Liver (tissue), 9 donors: Measurements from ENCODE around the gene VAC14. TPM values are rescaled to one million over a fixed set of nuclear protein-coding genes. Genes with fewer than 3 reads are reported as not detected.
A peak's percentile ranks its signal among the peaks of the same experiment; 100 is the strongest.

Source experiments
- DNase-seq: peaks from one replicate; pipeline ENCODE4 v3.0.0-alpha.2; 2017; ENCODE audit warnings: low spot score
- H3K27ac ChIP-seq, 2 donors: one replicate each; pipeline ENCODE4 v1.7.0; 2013; ENCODE audit warnings: inconsistent platforms in 2 of 2, low read length in 2 of 2, control low read depth in 1 of 2, low read depth in 1 of 2, mild to moderate bottlenecking in 1 of 2
- H3K27me3 ChIP-seq, 4 donors: one replicate each; pipeline versions ENCODE4 v1.6.1 to v1.7.0; 2013; ENCODE audit warnings: low read length in 3 of 4, inconsistent platforms in 1 of 4, mild to moderate bottlenecking in 1 of 4, moderate library complexity in 1 of 4; ENCODE audit not compliant: control insufficient read depth in 4 of 4, insufficient read depth in 4 of 4
- H3K36me3 ChIP-seq, 4 donors: one replicate each; pipeline versions ENCODE4 v1.6.1 to v1.7.0; 2013; ENCODE audit warnings: low read length in 3 of 4, mild to moderate bottlenecking in 3 of 4, low read depth in 1 of 4, moderate library complexity in 1 of 4; ENCODE audit not compliant: control insufficient read depth in 4 of 4, insufficient read depth in 3 of 4
- H3K4me1 ChIP-seq, 4 donors: one replicate each; pipeline versions ENCODE4 v1.6.1 to v1.7.0; 2013; ENCODE audit warnings: low read length in 3 of 4, mild to moderate bottlenecking in 3 of 4, moderate library complexity in 1 of 4; ENCODE audit not compliant: control insufficient read depth in 4 of 4, insufficient read depth in 4 of 4
- H3K4me3 ChIP-seq, 3 donors: one replicate each; pipeline versions ENCODE4 v1.6.1 to v1.7.0; 2013; ENCODE audit warnings: low read length in 3 of 3, control low read depth in 1 of 3, low read depth in 1 of 3, mild to moderate bottlenecking in 1 of 3
- H3K9ac ChIP-seq, 2 donors: one replicate each; pipeline ENCODE4 v1.7.0; 2013; ENCODE audit warnings: low read length in 2 of 2, mild to moderate bottlenecking in 2 of 2, moderate library complexity in 2 of 2, control low read depth in 1 of 2, low read depth in 1 of 2
- H3K9me3 ChIP-seq, 4 donors: one replicate each; pipeline versions ENCODE4 v1.6.1 to v1.7.0; 2013; ENCODE audit warnings: low read length in 3 of 4; ENCODE audit not compliant: control insufficient read depth in 4 of 4
- FOXA1 ChIP-seq: IDR thresholded peaks from 2 replicates; pipeline ENCODE4 v1.6.1; 2016; ENCODE audit warnings: antibody characterized with exemption
- FOXA2 ChIP-seq: IDR thresholded peaks from 2 replicates; pipeline ENCODE4 v1.6.1; 2016; ENCODE audit warnings: antibody characterized with exemption
- GABPA ChIP-seq, 2 donors: IDR thresholded peaks in 1 of 2; conservative IDR thresholded peaks in 1 of 2; 2 replicates each; pipeline ENCODE4 v1.6.1; 2016; ENCODE audit warnings: antibody characterized with exemption in 2 of 2, mild to moderate bottlenecking in 1 of 2, moderate library complexity in 1 of 2
- HNF4A ChIP-seq, 2 donors: conservative IDR thresholded peaks; 2 replicates each; pipeline ENCODE4 v1.6.1; 2016; ENCODE audit warnings: antibody characterized with exemption in 2 of 2, mild to moderate bottlenecking in 2 of 2
- HNF4G ChIP-seq: IDR thresholded peaks from 2 replicates; pipeline ENCODE4 v1.6.1; 2016; ENCODE audit warnings: antibody characterized with exemption
- JUND ChIP-seq, 2 donors: IDR thresholded peaks; 2 replicates each; pipeline ENCODE4 v1.6.1; 2016; ENCODE audit warnings: antibody characterized with exemption in 2 of 2
- NR2F2 ChIP-seq: IDR thresholded peaks from 2 replicates; pipeline ENCODE4 v1.6.1; 2016; ENCODE audit warnings: antibody characterized with exemption
- RAD21 ChIP-seq, 2 donors: IDR thresholded peaks; 2 replicates each; pipeline ENCODE4 v1.6.1; 2016; ENCODE audit warnings: antibody characterized with exemption in 2 of 2, mild to moderate bottlenecking in 2 of 2
- RXRA ChIP-seq, 2 donors: IDR thresholded peaks; 2 replicates each; pipeline ENCODE4 v1.6.1; 2017 to 2018; ENCODE audit warnings: antibody characterized with exemption in 2 of 2, mild to moderate bottlenecking in 1 of 2
- SP1 ChIP-seq: IDR thresholded peaks from 2 replicates; pipeline ENCODE4 v1.6.1; 2018; ENCODE audit warnings: antibody characterized with exemption, mild to moderate bottlenecking
- TAF1 ChIP-seq: conservative IDR thresholded peaks from 2 replicates; pipeline ENCODE4 v1.6.1; 2016; ENCODE audit warnings: antibody characterized with exemption, mild to moderate bottlenecking
- YY1 ChIP-seq: IDR thresholded peaks from 2 replicates; pipeline ENCODE4 v1.6.1; 2016; ENCODE audit warnings: antibody characterized with exemption, mild to moderate bottlenecking
- ZBTB33 ChIP-seq: IDR thresholded peaks from 2 replicates; pipeline ENCODE4 v1.6.1; 2016; ENCODE audit warnings: antibody characterized with exemption
- WGBS: extraction: QIAGEN DNeasy Blood & Tissue Kit; methylation state at CpG from one replicate; pipeline ENCODE4 v1.1.7; 2013; 5-methylcytosine and 5-hydroxymethylcytosine counted together
- polyA plus RNA-seq, 2 donors: library from polyadenylated mRNA; stranded (reverse) in 1 of 2; unstranded in 1 of 2; fragments of 200-250 nt in 1 of 2; fragments of >200 nt in 1 of 2; fragmentation: Nextera tagmentation in 1 of 2; extraction: Ambion mirVana in 1 of 2; gene quantifications; one replicate each; pipeline versions ENCODE4 v1.2.1 to v1.2.3, GENCODE V29; 2013 to 2015
- total RNA-seq, 2 donors: library from RNA; depleted of rRNA; stranded (reverse); fragments of >200 nt; gene quantifications; one replicate each; pipeline ENCODE4 v1.2.3, GENCODE V29; 2014
- TF ChIP-seq, protein P1 (sequence below): fragments of 150-350 bp; IDR thresholded peaks from 2 replicates; pipeline ENCODE4 v1.5.1; 2017; ENCODE audit warnings: improper control_type of control experiment, low read depth, low read length; ENCODE audit not compliant: missing input control
- TF ChIP-seq, protein P2 (sequence below): IDR thresholded peaks from 2 replicates; pipeline ENCODE4 v1.6.1; 2016; ENCODE audit warnings: antibody characterized with exemption
- TF ChIP-seq, protein P3 (sequence below): IDR thresholded peaks from 2 replicates; pipeline ENCODE4 v1.6.1; 2016; ENCODE audit warnings: antibody characterized with exemption, mild to moderate bottlenecking
- donor health status: healthy.
- donor health status: healthy.
- donor health status: healthy.
- donor health status: healthy.
- donor health status: healthy.

The VAC14 gene
- total and polyA plus RNA-seq, 4 donors = 16.7 to 29.8 (median 20.5) TPM

GRCh38 chr16:70725912-70726828 is 74.8 kb downstream of the VAC14 start:
- H3K27ac ChIP-seq = peak overlapping the region; percentile 90 to 97
- DNase-seq = no peak
- TF ChIP-seq, protein P1, sequence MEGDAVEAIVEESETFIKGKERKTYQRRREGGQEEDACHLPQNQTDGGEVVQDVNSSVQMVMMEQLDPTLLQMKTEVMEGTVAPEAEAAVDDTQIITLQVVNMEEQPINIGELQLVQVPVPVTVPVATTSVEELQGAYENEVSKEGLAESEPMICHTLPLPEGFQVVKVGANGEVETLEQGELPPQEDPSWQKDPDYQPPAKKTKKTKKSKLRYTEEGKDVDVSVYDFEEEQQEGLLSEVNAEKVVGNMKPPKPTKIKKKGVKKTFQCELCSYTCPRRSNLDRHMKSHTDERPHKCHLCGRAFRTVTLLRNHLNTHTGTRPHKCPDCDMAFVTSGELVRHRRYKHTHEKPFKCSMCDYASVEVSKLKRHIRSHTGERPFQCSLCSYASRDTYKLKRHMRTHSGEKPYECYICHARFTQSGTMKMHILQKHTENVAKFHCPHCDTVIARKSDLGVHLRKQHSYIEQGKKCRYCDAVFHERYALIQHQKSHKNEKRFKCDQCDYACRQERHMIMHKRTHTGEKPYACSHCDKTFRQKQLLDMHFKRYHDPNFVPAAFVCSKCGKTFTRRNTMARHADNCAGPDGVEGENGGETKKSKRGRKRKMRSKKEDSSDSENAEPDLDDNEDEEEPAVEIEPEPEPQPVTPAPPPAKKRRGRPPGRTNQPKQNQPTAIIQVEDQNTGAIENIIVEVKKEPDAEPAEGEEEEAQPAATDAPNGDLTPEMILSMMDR = no peak
- TF ChIP-seq HNF4G (no peak), RXRA (IDR thresholded peaks at IDR 0.05) (no peak), FOXA2 (no peak), NR2F2 (peak; percentile 81), ZBTB33 (no peak)
- TF ChIP-seq, protein P2, sequence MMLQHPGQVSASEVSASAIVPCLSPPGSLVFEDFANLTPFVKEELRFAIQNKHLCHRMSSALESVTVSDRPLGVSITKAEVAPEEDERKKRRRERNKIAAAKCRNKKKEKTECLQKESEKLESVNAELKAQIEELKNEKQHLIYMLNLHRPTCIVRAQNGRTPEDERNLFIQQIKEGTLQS = no peak
- H3K9me3 ChIP-seq = no peaks in the 10 kb centered on the region
- peaks cover 0 to 4% (median 2%) of the 10 kb centered on the region in 4 donors for H3K36me3 ChIP-seq
- H3K4me1 ChIP-seq = peaks cover 19 to 38% (median 28%) of the 10 kb centered on the region in 4 donors
- no peaks in the 10 kb centered on the region for H3K27me3 ChIP-seq
- H3K4me3 ChIP-seq = peak overlapping the region in 1 of 3 donors; percentile 1
- 59% methylated on average over 31 of the region's 31 CpGs for WGBS
- H3K9ac ChIP-seq = peak overlapping the region; percentile 10 to 23

- peak overlapping the region; percentile 90 to 97 for H3K27ac ChIP-seq
- H3K9me3 ChIP-seq = no peaks in the 10 kb centered on the region
- H3K36me3 ChIP-seq = peaks cover 0 to 4% (median under 1%) of the 10 kb centered on the region in 4 donors
- WGBS = 33% methylated on average over 22 of the region's 22 CpGs
- peak overlapping the region in 1 of 3 donors; percentile 24 for H3K4me3 ChIP-seq
- peaks cover 19 to 38% (median 28%) of the 10 kb centered on the region in 4 donors for H3K4me1 ChIP-seq
- no peak for DNase-seq
- peak overlapping the region in 1 of 2 donors; percentile 66 for H3K9ac ChIP-seq
- no peaks in the 10 kb centered on the region for H3K27me3 ChIP-seq
- TF ChIP-seq ZBTB33 = peak; percentile 84
- peak; percentile 44 to 47 for TF ChIP-seq RAD21 (IDR thresholded peaks at IDR 0.05)
- TF ChIP-seq, protein P3, sequence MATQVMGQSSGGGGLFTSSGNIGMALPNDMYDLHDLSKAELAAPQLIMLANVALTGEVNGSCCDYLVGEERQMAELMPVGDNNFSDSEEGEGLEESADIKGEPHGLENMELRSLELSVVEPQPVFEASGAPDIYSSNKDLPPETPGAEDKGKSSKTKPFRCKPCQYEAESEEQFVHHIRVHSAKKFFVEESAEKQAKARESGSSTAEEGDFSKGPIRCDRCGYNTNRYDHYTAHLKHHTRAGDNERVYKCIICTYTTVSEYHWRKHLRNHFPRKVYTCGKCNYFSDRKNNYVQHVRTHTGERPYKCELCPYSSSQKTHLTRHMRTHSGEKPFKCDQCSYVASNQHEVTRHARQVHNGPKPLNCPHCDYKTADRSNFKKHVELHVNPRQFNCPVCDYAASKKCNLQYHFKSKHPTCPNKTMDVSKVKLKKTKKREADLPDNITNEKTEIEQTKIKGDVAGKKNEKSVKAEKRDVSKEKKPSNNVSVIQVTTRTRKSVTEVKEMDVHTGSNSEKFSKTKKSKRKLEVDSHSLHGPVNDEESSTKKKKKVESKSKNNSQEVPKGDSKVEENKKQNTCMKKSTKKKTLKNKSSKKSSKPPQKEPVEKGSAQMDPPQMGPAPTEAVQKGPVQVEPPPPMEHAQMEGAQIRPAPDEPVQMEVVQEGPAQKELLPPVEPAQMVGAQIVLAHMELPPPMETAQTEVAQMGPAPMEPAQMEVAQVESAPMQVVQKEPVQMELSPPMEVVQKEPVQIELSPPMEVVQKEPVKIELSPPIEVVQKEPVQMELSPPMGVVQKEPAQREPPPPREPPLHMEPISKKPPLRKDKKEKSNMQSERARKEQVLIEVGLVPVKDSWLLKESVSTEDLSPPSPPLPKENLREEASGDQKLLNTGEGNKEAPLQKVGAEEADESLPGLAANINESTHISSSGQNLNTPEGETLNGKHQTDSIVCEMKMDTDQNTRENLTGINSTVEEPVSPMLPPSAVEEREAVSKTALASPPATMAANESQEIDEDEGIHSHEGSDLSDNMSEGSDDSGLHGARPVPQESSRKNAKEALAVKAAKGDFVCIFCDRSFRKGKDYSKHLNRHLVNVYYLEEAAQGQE = peak; percentile 85
- TF ChIP-seq FOXA1 = no peak
- TF ChIP-seq HNF4A (conservative IDR thresholded peaks at IDR 0.05) = peak; percentile 89 to 92
- TF ChIP-seq FOXA2 = no peak
- peak; percentile 91 for TF ChIP-seq SP1
- TF ChIP-seq JUND (IDR thresholded peaks at IDR 0.05) = peak in 1 of 2 donors; percentile 59
- TF ChIP-seq TAF1 = no peak
- TF ChIP-seq GABPA (IDR thresholded peaks at IDR 0.05 in 1 of 2, conservative IDR thresholded peaks at IDR 0.05 in 1 of 2) = peak; percentile 57 to 75
- TF ChIP-seq RXRA (IDR thresholded peaks at IDR 0.05) = peak; percentile 67 to 85
- peak; percentile 35 for TF ChIP-seq HNF4G
- peak; percentile 58 for TF ChIP-seq YY1
Measured at GRCh38 chr16:70725024-70725911, 75.7 kb downstream of the VAC14 start.
